ENCODE measurements around the gene MPP4.
"Not testable (repeated sequence)": the region's sequence is repeated elsewhere in the genome, so short reads cannot be mapped to it uniquely, and the experiment has no call there.

Gene MPP4

DNA sequence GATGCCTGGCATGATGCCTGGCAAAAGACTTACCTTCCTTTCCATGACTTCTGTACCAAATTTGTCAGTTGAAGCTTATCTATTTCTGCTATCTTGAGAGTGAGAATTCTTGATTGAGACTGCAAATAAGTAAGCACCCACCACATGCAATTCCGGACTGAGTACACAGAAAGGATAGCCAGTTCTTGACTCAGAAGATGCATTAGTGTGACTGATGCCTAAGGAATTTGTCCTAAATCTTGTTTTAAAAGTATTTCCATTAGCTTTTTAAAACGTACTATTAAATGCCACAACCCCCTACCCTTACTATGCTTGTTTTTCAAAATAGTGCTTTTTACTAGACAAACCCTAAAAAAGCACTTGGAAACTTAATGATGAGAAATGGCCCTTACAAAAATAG is 545 bp downstream of the MPP4 start:
- no peak for DNase-seq (ENCODE audit: low spot score in 2 of 2)

DNA sequence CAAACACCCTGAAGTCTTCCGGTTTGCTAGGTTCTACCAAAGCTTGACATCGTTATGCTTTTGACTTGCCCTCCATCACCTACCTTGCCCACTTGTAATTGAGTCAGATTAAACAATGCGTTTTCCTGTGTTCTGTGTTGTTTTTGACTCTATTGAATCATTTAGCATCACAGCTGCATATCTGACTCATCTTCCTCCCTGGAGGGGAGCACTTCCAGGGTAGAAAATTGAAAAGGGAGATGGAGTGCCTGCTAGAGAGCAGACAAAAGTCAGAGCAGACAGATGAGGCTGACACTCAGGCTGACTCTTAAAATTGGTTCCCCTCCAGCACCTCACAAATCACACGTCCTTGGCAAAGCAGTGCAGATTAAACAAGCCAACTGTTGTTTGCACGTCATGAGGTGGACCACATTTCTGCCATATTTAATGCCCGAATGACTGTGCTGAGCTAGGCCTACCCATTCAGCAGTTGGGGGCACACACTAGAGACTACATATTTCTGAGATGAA is 2.2 kb downstream of the MPP4 start:
- ATAC-seq = peak; percentile 19
- H3K27ac Mint-ChIP-seq = no peak overlapping the region
- no peak for DNase-seq (ENCODE audit: low spot score in 2 of 2)
- no peaks in the 10 kb centered on the region for H3K9me3 Mint-ChIP-seq
- no peak overlapping the region for H3K4me3 Mint-ChIP-seq
- H3K4me1 Mint-ChIP-seq = no peaks in the 10 kb centered on the region
- no peaks in the 10 kb centered on the region for H3K36me3 Mint-ChIP-seq

More for the DNA sequence above, 545 bp downstream of the MPP4 start:
- Mint-ChIP-seq H3K4me1 (no peaks in the 10 kb centered on the region), H3K27ac (no peak overlapping the region), H3K9me3 (no peaks in the 10 kb centered on the region), H3K36me3 (no peaks in the 10 kb centered on the region), H3K4me3 (no peak overlapping the region)
- ATAC-seq = no peak

DNA sequence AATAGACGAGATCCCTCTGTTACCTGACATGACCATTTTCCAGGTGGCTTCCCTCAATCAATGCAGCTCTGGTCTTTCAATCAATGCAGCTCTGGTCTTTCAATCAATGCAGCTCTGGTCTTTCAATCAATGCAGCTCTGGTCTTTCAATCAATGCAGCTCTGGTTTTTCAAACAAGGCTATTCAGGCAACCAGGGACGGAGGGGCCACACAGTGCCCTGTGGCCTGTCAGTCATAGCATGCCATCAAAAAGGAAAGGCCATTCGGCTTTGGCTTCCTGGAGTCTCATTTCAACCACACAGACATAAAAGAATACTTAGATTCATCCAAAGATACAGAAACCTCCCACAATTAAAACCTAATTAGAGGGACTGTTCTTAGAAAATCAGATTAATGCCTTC is 13.3 kb downstream of the MPP4 start:
- ATAC-seq = no peak
- no peak for DNase-seq (ENCODE audit: low spot score in 2 of 2)
- Mint-ChIP-seq H3K4me1 (no peaks in the 10 kb centered on the region), H3K9me3 (no peaks in the 10 kb centered on the region), H3K4me3 (no peak overlapping the region), H3K36me3 (no peaks in the 10 kb centered on the region), H3K27ac (no peak overlapping the region)

DNA sequence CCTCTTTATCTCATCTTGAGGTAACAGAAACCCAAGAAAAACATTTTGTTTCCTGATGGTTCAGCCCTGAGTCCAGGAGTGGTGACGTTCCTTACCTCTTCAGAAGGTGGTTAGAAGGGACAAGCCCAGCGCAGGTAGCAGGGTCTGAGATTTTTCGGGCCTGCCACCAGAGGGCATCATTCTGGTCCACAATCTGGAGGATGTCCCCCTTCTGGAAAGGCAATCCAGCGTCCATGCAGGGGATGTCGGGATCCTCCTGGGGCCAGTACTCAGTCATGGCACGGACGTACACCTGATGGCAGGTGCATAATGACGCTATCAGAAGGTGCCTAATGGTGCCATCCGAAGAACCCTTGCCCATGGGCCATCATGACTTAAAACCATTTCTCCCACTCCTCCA is 17.7 kb downstream of the MPP4 start:
- Mint-ChIP-seq H3K4me3 (no peak overlapping the region), H3K9me3 (no peaks in the 10 kb centered on the region), H3K4me1 (no peaks in the 10 kb centered on the region), H3K27ac (no peak overlapping the region), H3K36me3 (no peaks in the 10 kb centered on the region)
- ATAC-seq (no peak), DNase-seq (ENCODE audit: low spot score in 2 of 2) (no peak)

DNA sequence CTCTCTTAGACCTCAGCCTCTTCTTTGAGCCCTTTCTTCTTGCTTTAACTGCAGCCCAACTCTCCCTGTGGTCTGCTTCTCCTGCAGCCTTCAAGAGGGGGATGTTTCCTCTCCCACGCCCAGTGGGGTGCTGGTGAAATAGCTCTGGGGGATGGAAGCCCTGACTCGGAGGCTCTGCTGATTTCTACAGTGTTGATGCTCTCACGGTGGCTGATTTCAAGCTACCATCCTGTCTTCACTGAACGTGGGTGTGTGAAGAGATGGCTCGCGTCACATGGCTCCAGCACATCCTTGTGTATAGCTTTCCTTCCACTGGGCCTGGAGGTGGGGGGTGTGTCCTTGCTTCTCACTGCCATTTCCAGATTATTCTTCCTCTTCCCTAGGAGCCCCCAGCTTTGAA is 20.0 kb downstream of the MPP4 start:
- Mint-ChIP-seq H3K9me3 (no peaks in the 10 kb centered on the region), H3K4me1 (no peaks in the 10 kb centered on the region), H3K4me3 (no peak overlapping the region), H3K27ac (no peak overlapping the region), H3K36me3 (no peaks in the 10 kb centered on the region)
- DNase-seq (ENCODE audit: low spot score in 2 of 2) (no peak), ATAC-seq (no peak)

DNA sequence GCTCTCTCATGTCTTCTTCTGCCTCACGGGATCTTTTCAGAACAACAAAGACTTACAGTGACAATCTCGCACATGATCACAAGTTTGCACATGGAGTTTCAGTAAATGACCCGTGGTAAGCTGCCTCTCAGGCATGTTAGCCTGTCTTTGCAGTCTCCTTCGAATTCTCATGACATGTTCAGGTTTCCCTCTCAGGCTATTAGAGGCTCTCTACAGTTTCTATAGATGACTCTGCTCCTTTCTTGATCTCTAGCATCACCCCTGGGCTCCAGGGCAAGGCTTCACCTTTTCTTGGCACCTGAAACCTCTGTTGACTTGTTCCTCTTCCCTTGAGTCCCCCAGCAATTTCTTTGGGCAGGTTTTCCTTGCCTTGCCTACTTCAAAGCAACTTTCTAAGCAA is 23.0 kb downstream of the MPP4 start:
- Mint-ChIP-seq H3K4me1 (peaks cover 10% of the 10 kb centered on the region), H3K36me3 (no peaks in the 10 kb centered on the region), H3K4me3 (no peak overlapping the region), H3K27ac (no peak overlapping the region), H3K9me3 (no peaks in the 10 kb centered on the region)
- ATAC-seq = no peak
- DNase-seq (ENCODE audit: low spot score in 2 of 2) = no peak

DNA sequence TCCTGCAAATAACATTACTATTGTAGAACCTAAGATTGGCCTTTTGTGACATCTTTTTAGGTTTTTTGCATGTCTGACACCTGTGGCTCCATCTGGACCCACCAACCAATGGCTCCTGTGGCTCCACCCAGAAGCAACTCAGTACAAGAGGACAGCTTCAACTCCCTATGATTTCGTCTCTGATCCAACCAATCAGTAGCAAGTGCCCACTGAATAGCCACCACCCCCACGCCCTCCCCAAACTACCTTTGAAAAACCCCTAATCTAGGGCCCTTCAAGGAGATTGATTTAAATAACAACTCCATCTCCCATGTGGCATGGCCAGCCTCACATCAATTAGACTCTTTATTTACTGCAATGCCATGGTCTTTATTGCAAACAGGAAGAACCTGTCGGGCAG is 23.6 kb downstream of the MPP4 start:
- ATAC-seq (no peak), DNase-seq (ENCODE audit: low spot score in 2 of 2) (no peak)
- Mint-ChIP-seq H3K4me1 (peaks cover 10% of the 10 kb centered on the region), H3K4me3 (no peak overlapping the region), H3K27ac (no peak overlapping the region), H3K36me3 (no peaks in the 10 kb centered on the region), H3K9me3 (no peaks in the 10 kb centered on the region)

DNA sequence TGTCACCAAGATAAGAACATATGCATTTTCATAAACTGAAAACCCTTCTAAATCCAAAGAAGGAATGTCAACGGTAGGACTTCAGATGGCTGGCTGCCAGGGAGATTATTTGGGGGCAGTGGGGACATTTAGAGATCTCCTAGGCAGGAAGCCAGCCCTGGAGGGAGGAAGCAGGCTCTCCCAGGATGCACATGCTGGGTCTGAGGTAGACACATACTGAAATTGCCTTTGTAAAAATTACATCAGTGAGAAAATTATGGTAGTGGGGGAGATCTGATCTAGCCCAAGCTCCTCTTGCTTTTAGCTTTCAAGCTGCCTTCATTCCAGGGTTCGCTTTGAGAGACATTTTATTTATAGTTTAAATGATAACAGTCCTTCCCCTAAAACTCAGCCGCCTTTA is 24.1 kb downstream of the MPP4 start:
- H3K9me3 Mint-ChIP-seq = no peaks in the 10 kb centered on the region
- ATAC-seq = no peak
- no peak overlapping the region for H3K4me3 Mint-ChIP-seq
- H3K36me3 Mint-ChIP-seq = no peaks in the 10 kb centered on the region
- peak overlapping the region; percentile 21 for H3K27ac Mint-ChIP-seq
- peaks cover 10% of the 10 kb centered on the region for H3K4me1 Mint-ChIP-seq
- DNase-seq (ENCODE audit: low spot score in 2 of 2) = no peak

DNA sequence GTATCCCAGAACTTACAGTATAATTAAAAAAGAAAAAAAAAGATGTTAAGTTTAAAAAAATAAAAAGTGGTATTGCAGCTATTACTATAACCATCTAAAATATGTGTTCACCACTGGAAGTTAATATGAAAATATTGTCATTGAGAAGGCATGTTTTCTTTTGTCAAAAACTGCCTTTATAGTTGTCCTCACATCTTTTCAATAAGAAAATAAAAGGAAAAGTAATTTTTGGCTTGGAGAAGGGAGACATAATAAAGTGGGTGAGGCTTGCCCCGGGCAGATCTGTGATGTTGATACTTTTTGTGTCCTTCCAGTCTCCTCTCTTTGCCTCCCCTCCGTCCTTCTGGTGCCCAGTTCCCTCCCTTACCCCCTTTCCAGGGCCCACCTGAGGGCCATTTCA is 24.9 kb downstream of the MPP4 start:
- Mint-ChIP-seq H3K27ac (no peak overlapping the region), H3K9me3 (no peaks in the 10 kb centered on the region), H3K4me3 (no peak overlapping the region), H3K36me3 (no peaks in the 10 kb centered on the region), H3K4me1 (peaks cover 10% of the 10 kb centered on the region)
- DNase-seq (ENCODE audit: low spot score in 2 of 2) (no peak), ATAC-seq (no peak)

DNA sequence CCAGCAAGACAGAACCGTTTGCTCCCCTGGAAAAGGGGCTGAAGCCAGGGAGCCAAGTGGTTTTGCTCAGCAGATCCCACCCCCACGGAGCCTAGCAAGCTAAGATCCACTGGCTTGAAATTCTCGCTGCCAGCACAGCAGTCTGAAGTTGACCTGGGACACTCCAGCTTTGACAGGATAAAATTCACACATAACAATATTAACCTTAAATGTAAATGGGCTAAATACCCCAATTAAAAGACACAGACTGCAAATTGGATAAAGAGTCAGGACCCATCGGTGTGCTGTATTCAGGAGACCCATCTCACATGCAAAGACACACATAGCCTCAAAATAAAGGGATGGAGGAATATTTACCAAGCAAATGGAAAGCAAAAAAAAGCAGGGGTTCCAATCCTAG is 27.2 kb downstream of the MPP4 start:
- H3K27ac Mint-ChIP-seq; DNase-seq (ENCODE audit: low spot score in 2 of 2); H3K36me3 Mint-ChIP-seq; H3K4me3 Mint-ChIP-seq; ATAC-seq; H3K4me1 Mint-ChIP-seq; H3K9me3 Mint-ChIP-seq: not testable (repeated sequence)

DNA sequence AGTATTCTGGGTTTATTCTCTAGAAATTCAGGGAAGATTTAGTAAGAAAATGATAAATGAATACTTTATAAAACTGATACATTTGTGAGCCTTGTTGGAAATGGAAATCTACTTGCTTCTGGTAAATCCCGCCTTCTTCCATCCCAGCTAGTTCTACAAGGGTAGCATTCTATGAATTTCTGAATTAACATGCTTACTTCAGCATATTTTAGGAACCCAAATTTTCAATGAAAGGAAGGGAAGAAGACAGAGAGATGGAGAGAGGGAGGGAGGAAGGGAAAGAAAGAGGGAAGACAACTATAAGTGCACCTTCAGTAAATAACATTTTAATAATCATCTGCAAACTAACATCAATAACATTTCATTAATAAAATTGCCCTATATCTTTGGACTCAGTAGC is 28.6 kb downstream of the MPP4 start:
- no peak overlapping the region for H3K4me3 Mint-ChIP-seq
- no peaks in the 10 kb centered on the region for H3K9me3 Mint-ChIP-seq
- peaks cover 10% of the 10 kb centered on the region for H3K4me1 Mint-ChIP-seq
- DNase-seq (ENCODE audit: low spot score in 2 of 2) (no peak), ATAC-seq (no peak)
- no peaks in the 10 kb centered on the region for H3K36me3 Mint-ChIP-seq
- no peak overlapping the region for H3K27ac Mint-ChIP-seq

DNA sequence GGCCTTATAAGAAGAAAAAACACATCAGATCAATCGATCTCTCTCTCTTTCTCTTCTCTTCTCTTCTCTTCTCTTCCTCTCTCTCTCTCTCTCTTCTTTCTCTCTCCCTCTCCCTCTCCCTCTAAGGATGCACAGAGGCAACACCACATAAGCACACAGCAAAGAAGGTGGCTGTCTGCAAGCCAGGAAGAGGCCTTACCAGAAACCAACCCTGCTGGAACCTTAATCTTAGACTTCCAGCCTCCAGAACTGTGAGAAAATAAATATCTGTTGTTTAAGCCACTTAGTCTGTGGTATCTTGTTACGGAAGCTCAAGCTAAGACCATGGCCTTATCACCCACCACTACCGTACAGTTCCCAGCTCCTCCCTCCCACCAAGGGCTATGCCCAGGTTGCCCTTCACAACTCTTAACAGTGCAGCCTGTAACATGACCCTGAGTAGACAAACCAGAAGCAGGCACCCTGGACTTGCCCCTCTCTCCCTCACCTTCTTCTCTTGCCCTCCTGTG is 30.0 kb downstream of the MPP4 start:
- peaks cover 10% of the 10 kb centered on the region for H3K4me1 Mint-ChIP-seq
- no peak overlapping the region for H3K27ac Mint-ChIP-seq
- DNase-seq (ENCODE audit: low spot score in 2 of 2) = no peak
- H3K36me3 Mint-ChIP-seq = no peaks in the 10 kb centered on the region
- no peak for ATAC-seq
- no peaks in the 10 kb centered on the region for H3K9me3 Mint-ChIP-seq
- H3K4me3 Mint-ChIP-seq = no peak overlapping the region

DNA sequence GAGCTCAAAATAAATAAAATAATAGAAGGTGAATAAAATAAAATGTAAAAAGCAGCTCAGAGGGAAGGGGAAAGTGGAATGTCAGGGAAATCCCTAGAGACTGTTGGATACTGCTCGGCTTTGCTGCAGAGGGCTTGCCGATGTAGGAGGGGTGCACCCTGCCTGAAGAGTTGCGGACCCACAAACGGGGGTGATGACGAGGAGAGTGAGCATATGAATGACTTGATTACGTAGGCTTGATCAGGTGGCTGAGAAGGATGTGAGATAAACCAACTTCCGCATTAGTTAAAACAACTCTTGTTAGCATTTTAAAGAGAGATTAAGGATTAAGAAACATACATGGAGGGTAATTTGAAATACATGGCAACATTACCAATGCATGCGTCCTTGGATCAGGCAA is 34.1 kb downstream of the MPP4 start:
- Mint-ChIP-seq H3K27ac (no peak overlapping the region), H3K4me3 (no peak overlapping the region), H3K36me3 (no peaks in the 10 kb centered on the region), H3K9me3 (no peaks in the 10 kb centered on the region), H3K4me1 (no peaks in the 10 kb centered on the region)
- ATAC-seq (no peak), DNase-seq (ENCODE audit: low spot score in 2 of 2) (no peak)

DNA sequence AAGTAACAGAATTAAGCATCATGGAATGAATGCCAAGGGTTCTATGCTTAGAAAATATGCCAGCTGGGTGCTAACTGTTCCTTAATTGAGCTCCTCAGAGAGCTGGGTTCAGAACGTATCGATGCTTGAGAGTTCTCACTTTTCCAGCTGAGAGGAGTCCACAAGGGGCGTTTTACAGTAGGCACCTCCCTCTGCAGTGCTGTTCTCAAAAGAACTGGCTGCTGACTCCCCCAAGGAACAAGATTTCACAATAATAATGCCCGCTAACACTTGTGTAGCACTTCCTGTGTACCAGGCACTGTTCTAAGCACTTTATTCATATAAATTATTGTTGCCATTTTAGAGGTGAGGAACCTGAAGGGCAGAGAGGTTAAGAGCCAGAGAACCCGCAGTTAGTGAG is 37.1 kb downstream of the MPP4 start:
- no peak for DNase-seq (ENCODE audit: low spot score in 2 of 2)
- Mint-ChIP-seq H3K36me3 (no peaks in the 10 kb centered on the region), H3K4me1 (peaks cover 4% of the 10 kb centered on the region), H3K9me3 (no peaks in the 10 kb centered on the region), H3K27ac (no peak overlapping the region), H3K4me3 (no peak overlapping the region)
- ATAC-seq = no peak

DNA sequence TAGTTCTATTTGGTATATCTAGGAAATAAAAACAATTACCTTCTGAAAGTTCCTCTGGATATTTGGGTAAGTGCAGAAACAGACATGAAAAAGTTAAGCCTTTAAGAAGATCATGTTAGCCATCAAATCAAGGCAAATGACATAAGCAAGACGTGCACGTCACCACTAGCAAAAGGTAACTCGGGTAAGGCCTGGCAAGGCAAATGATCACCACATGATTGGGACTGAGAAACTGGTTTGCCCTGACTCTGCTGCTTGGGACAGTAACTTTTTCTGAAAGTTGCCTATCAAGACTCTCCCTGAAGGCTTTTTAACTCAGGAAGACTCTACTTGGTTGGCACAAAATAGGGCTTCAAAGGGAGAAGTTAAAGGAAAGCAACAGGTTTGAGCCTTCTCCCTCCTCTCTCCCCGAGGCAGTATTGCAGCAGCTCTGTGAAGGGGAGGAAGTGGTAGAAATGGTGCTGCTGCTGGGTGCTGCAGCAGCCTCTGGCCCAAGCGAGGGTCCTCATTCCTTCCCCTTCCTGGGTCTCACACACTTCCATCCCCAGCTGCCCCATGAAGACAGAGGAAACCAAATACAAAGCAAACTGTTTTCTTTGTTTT is 38.0 kb downstream of the MPP4 start:
- no peak for DNase-seq (ENCODE audit: low spot score in 2 of 2)
- H3K4me1 Mint-ChIP-seq = peaks cover 10% of the 10 kb centered on the region
- ATAC-seq = peak; percentile 40
- H3K9me3 Mint-ChIP-seq = no peaks in the 10 kb centered on the region
- H3K36me3 Mint-ChIP-seq = no peaks in the 10 kb centered on the region
- H3K4me3 Mint-ChIP-seq = no peak overlapping the region
- H3K27ac Mint-ChIP-seq = no peak overlapping the region

DNA sequence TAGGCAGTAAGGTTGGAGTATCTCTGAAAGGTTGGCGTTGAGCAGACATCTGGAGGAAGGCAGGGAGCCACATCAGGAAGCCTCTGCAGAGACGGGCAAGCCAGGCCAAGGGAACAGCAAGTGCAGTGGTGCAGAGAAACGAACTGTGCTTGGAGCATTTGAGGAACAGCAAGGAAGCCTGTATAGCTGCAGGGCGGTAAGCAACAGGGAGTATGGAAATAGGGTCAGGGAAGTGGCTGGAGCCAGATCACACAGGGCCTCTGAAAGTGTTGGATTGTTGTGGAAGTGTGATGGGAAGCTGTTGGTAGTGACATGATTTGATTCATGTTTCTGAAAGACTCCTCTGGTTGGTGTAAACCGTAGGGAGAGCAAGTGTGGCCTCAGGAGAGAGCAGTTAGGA is 41.7 kb downstream of the MPP4 start:
- Mint-ChIP-seq H3K4me1 (peaks cover 10% of the 10 kb centered on the region), H3K9me3 (no peaks in the 10 kb centered on the region), H3K27ac (peak overlapping the region; percentile 36), H3K36me3 (no peaks in the 10 kb centered on the region), H3K4me3 (no peak overlapping the region)
- no peak for DNase-seq (ENCODE audit: low spot score in 2 of 2)
- ATAC-seq = no peak

DNA sequence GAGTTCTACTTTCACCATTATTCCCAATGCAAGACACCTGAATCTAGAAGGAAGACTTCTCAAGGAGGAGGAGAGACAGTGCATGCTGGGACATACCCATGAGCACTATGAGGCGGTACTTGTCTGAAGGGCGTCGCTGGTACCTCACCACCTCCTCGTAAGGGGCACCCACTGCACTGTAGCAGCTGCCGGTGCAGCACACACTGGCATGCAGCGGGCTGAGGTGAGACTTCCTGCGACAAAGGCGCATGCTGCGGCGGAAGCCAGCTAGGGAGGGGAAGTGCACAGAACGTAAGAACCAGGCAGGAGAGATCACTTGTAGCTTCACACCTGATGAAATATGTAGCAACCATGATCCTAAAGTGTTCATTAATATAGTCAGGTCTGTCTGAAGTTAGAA is 42.3 kb downstream of the MPP4 start:
- ATAC-seq = peak; percentile 75
- Mint-ChIP-seq H3K4me3 (peak overlapping the region; percentile 9), H3K27ac (peak overlapping the region; percentile 36)

More for the DNA sequence above, 42.3 kb downstream of the MPP4 start:
- H3K4me1 Mint-ChIP-seq = peaks cover 10% of the 10 kb centered on the region
- no peaks in the 10 kb centered on the region for H3K36me3 Mint-ChIP-seq
- H3K9me3 Mint-ChIP-seq = no peaks in the 10 kb centered on the region
- no peak for DNase-seq (ENCODE audit: low spot score in 2 of 2)

Measured in stimulated activated effector memory CD8-positive, alpha-beta T cell treated with anti-CD3 and anti-CD28 coated beads, Interleukin-12 subunit alpha, Interleukin-12 subunit beta, amount 100 ng/mL, for 72 hours (primary cell).